EL (cell line): ENCODE results near the gene PRKCD.

Source experiments
- DNase-seq: peaks from one replicate; pipeline ENCODE4 v3.0.0-alpha.2; 2016

PRKCD gene

GRCh38 chr3:53171827-53172505 is 11.0 kb downstream of the PRKCD start:
- DNase-seq = no peak

GRCh38 chr3:53173107-53173506 is 12.1 kb downstream of the PRKCD start:
- no peak for DNase-seq

GRCh38 chr3:53174346-53175250 is 13.6 kb downstream of the PRKCD start:
- no peak for DNase-seq

- DNase-seq = no peak
Measured at GRCh38 chr3:53175613-53176540, 14.9 kb downstream of the PRKCD start.

GRCh38 chr3:53178246-53178645 is 17.2 kb downstream of the PRKCD start:
- no peak for DNase-seq

- no peak for DNase-seq
Measured at GRCh38 chr3:53179580-53179979, 18.6 kb downstream of the PRKCD start.

GRCh38 chr3:53180305-53181023 is 19.5 kb downstream of the PRKCD start:
- no peak for DNase-seq

GRCh38 chr3:53181024-53181371 is 20.0 kb downstream of the PRKCD start:
- DNase-seq = no peak

- no peak for DNase-seq
Measured at GRCh38 chr3:53181528-53181927, 20.5 kb downstream of the PRKCD start.

- DNase-seq = no peak
Measured at GRCh38 chr3:53182764-53183355, 21.9 kb downstream of the PRKCD start.

GRCh38 chr3:53183514-53183913 is 22.5 kb downstream of the PRKCD start:
- DNase-seq = no peak

- no peak for DNase-seq
Measured at GRCh38 chr3:53184701-53185100, 23.7 kb downstream of the PRKCD start.

- no peak for DNase-seq
Measured at GRCh38 chr3:53185761-53186465, 24.9 kb downstream of the PRKCD start.

- DNase-seq = no peak
Measured at GRCh38 chr3:53186726-53187125, 25.7 kb downstream of the PRKCD start.

GRCh38 chr3:53187430-53187829 is 26.4 kb downstream of the PRKCD start:
- peak; percentile 29 for DNase-seq

- DNase-seq = no peak
Measured at GRCh38 chr3:53188136-53188685, 27.2 kb downstream of the PRKCD start.

GRCh38 chr3:53188720-53189119 is 27.7 kb downstream of the PRKCD start:
- DNase-seq = no peak

- no peak for DNase-seq
Measured at GRCh38 chr3:53189276-53189675, 28.3 kb downstream of the PRKCD start.

- DNase-seq = no peak
Measured at GRCh38 chr3:53190659-53191058, 29.6 kb downstream of the PRKCD start.

- no peak for DNase-seq
Measured at GRCh38 chr3:53191836-53192480, 30.9 kb downstream of the PRKCD start.

- DNase-seq = no peak
Measured at GRCh38 chr3:53192608-53193007, 31.6 kb downstream of the PRKCD start.
